GM18520 (cell line): ENCODE measurements around the gene CDC42SE1.
"Not testable (repeated sequence)": the region's sequence is repeated elsewhere in the genome, so short reads cannot be mapped to it uniquely, and the experiment has no call there.

Experiments
- ATAC-seq: cut with Tn5 transposase; IDR thresholded peaks from one replicate; pipeline ENCODE4 v1.9.1; 2021; ENCODE audit not compliant: unreplicated experiment

Gene CDC42SE1, protein sequence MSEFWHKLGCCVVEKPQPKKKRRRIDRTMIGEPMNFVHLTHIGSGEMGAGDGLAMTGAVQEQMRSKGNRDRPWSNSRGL

DNA sequence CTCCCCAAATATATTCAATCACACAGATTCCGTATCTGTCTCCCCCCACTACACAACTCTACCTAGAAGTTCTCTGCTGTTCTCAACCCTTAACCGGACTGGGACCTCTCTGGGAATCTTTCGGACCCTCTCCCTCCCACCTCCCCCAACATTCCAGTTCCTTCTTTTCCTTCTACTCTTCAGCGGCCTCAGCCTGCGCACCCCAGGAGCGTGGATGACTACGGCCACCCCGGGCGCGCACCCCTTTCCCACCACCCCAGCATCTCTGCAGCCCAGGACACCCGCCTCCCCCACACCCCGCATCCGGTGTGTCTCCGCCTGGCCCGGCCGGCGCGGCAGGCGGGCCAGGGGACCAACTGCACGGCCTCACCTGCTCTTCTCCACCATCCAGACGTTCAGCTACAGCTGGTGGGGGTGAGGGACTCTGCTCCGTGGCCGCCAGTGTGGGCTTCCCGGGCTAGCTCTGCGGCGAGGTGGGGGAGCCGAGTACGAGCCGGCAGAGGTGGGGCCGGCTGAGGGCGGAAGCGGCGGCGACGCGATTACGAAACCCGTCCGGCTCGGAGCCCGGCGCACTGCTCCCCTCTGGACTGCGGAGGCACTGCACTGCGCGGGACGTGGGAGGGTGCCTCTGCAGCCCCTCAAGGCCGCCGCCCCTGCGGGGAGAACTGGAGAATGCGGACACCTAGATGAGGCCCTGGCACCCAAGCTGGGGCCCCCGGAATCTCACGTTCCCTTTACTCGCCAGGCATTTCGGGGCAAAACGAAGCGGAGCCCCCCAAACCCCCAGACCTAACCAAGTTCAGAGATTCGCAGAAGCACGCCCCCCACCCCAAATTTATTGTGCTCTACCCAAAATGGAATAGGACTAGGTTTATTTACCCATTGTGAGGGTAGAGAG is at the start of gene CDC42SE1:
Gene CDC42SE1 (minus strand): TSS at position 514 of the 898 bp plus-strand sequence. CDS start 3,892 bp downstream, outside the sequence.
- peak; percentile 68 for ATAC-seq

DNA sequence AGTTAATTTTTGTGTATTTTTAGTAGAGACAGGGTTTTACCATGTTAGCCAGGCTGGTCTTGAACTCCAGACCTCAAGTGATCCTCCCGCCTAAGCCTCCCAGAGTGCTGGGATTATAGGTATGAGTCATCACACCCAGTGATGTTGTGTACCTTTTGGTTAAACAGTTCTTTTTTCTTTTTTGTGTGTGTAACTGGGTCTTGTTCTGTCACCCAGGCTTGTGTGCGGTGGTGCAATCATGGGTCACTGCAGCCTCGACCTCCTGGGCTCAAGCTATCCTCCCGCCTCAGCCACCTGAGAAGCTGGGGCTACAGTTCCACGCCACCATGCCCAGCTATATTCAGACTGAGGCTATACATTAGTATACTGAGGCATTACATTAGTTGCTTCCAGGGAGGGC is 48.9 kb upstream of the CDC42SE1 start:
- ATAC-seq = no peak

DNA sequence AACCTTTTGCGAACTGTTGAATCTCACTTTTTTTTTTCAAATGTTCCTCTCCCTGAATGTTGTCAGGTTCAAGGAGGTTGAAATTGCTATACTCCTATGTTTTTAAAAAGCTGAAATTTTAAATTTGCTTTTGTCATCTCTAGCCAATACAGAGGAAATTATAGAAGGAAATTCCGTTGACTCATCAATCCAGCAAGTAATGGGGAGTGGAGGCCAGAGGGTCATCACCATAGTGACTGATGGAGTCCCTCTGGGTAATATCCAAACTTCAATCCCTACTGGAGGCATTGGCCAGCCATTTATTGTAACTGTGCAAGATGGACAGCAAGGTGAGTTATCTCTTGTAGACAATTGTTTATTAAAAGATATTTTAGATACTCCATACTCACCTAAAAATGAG is 47.5 kb upstream of the CDC42SE1 start:
- ATAC-seq = no peak

DNA sequence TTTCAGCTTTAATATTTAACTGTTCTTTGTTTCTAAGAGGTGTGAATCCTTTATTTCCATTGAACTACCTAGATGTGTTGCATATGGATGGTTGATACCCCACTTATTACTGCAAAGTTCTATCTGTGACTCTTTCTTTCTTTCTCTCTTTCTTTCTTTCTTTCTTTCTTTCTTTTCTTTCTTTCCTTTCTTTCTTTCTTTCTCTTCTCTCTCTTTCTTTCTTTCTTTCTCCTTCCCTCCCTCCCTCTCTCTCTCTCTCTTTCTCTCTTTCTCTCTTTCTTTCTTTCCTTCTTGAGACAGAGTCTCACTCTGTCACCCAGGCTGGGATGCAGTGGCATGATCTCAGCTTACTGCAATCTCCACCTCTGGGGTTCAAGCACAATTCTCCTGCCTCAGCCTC is 45.2 kb upstream of the CDC42SE1 start:
- no peak for ATAC-seq

DNA sequence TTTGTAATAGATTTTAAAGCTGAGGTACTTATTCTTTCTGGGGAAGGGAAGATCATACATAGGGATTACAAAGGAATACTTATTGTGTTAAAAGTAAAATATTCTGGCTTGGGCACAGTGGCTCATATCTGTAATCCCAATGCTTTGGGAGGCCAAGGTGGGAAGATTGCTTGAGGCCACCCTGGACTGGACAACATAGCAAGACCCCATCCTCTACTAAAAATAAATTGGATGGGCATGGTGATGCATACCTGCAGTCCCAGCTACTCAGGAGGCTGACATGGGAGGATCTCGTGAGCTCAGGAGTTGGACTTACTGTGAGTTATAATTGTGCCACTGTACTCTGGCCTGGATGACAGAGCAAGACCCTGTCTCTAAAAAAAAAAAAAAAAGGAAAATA is 38.7 kb upstream of the CDC42SE1 start:
- no peak for ATAC-seq

DNA sequence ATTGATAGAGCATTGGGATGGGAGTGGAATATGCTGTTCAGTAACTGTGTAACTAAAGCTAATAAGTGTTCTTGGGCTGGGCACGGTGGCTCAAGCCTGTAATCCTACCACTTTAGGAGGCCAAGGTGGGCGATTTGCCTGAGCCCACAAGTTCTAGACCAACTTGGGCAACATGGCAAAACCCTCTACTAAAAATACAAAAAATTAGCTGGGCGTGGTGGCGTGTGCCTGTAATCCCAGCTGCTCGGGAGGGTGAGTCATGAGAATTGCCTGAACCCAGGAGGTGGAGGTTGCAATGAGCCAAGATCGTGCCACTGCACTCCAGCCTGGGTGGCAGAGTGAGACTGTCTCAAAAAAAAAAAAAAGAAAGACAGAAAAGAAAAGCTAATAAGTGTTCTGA is 38.0 kb upstream of the CDC42SE1 start:
- ATAC-seq = not testable (repeated sequence)

DNA sequence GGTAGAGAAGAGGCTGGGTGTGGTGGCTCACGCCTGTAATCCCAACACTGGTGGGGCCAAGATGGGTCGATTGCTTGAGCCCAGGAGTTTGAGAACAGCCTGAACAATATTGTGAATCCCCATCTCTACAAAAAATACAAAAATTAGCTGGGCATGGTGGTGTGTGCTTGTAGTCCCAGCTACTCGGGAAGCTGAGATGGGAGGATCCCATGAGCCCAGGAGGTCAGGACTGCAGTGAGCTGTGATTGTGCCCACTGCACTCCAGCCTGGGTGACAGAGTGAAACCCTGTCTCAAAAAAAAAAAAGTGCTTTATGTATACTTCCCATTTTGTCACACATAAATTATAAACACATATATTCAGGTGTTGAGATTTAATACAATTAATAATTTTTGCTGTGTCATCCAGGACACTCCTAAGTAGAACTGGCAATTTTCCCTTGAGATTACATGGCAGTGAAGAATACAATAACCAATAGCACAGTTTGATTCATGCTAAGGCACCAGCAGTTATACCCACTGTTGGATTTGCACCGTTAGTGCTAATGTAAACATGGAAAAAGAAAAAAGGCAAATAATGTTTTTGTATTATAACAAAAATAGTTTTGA is 26.6 kb upstream of the CDC42SE1 start:
- ATAC-seq = no peak

DNA sequence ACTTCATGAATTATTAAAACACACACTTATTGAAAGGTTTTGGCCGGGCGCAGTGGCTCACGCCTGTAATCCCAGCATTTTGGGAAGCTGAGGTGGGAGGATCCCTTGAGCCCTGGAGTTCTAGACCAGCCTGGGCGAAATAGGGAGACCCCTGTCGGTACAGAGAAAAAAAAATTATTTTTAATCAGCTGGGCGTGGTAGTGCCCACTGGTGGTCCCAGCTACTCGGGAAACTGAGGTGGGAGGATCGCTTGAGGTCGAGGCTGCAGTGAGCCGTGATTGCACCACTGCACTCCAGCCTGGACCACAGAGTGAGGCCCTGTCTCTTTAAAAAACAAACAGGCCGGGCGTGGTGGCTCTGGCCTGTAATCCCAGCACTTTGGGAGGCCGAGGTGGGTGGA is 12.8 kb upstream of the CDC42SE1 start:
- ATAC-seq = no peak

DNA sequence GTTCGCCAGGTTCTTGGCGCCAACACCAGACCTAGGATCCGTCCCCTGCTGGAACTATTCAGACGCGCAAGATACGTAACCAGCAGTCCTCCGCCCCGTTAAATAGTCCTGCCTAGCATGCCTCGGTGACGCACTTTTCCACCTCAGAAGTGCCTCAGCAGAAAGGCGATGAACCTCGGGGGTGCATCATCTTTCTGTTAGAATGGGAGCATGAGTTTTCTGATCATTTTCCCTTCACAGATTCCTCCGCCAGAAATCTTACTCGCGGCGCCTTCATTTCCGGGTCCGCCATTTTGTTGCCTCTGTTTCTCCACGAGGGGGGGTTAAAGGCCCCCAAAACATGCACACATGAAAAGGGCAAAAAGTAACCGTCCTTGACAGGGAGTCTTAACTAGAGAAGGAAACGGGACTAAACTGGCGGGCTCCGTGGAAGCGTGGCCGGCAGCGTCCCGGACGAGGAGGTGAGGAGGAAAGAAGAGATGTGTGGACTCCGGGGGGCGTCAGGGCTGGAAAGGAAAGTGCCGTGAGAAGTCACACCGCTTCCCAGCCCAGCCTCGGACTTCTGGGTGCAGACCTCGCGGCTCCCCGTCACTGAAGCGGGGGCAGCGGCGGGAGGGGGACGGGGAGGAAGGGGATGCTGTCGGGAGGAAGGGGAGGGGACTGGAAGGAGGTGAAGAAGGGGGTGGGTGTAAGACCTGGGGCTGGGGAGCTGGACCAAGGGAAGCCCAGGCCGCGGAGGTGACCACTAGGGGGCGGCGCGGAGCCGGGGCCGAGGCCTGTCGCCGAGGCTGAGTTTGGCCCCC is 11.3 kb upstream of the CDC42SE1 start, which contains the start of gene GABPB2:
Gene GABPB2 (plus strand): TSS at position 288 of the 803 bp plus-strand sequence. CDS start 17,429 bp downstream, outside the sequence.
- peak; percentile 51 for ATAC-seq

DNA sequence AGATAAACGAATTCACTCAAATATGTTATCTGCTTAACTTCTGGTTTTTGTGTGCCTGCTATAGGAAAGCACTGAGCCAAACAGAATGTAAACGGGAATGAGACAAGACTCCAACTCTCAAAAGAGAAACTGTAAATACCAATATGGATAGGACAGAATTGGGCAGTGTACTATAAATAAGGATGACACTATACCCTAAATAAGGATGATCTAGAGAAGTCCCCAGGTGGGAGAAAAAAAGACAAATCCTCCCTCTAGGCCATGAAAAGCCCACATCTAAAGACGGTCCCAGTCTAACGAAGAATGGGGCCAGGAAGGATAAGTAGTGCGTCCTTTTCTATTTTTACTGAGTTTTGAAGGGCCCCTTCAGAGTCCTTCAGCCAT is 9.7 kb upstream of the CDC42SE1 start:
- no peak for ATAC-seq

DNA sequence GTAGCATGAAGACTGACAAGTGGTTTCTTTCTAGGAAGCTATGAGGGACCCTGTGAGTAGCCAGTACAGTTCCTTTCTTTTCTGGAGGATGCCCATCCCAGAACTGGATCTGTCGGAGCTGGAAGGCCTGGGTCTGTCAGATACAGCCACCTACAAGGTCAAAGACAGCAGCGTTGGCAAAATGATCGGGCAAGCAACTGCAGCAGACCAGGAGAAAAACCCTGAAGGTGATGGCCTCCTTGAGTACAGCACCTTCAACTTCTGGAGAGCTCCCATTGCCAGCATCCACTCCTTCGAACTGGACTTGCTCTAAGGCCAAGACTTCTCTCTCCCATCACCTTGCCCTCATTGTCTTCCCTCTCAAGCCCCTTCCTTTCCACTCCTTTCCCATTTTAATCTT is 7.8 kb upstream of the CDC42SE1 start:
- no peak for ATAC-seq

DNA sequence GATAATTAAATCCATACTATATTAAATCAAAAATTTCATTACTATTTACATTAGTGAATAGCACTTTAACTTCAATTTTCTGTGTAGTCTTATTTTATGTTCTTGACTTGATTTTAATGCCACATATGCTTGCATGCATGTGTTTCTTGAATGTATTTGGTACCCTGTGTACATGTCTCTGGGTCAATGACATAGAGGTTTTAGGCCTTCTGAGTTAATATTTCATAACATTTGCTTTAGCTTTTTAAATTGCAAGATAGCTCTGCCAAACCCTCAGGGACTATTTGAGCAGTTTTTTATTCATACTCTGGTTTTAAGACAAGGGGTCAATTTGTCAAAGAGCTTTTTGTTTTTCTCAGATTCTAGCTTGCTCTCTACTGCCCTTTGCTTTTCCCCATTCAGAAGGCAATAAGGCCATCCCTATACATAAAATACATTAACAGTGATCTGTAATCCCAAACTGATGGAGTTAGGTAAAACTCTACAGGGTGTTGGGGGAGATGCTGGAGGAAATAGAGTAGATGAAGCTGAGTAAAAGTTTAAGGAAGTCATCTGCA is 5.7 kb upstream of the CDC42SE1 start:
- no peak for ATAC-seq

DNA sequence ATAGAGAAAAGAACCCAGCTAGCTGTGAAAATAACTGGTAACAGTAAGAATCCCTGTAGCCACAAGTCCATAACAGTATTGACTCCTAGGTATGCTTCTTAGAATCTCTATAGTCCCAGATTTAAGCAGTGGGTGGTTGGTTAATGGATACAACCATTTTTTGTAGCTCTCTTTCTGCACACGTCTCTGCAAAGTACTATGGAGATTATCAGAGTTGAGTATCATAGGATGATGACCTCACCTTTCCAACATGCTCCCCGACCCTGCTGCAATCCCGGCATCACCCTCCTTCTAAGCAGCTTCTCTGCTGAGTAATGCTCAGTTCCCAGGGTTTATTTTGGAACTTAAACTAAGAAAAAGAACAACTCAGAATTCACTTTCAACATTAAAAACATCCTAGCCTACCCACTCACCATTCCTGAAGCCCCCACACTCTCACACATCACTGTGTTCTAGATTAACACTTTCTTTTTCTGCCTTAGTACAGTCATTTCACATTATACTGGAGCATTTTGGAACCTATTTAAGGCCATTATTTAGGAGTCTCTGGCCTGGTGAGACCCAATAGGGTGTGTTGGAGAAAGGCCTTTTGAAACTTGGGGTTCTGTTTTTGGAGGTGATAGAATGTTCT is 3.4 kb upstream of the CDC42SE1 start:
- ATAC-seq = no peak

DNA sequence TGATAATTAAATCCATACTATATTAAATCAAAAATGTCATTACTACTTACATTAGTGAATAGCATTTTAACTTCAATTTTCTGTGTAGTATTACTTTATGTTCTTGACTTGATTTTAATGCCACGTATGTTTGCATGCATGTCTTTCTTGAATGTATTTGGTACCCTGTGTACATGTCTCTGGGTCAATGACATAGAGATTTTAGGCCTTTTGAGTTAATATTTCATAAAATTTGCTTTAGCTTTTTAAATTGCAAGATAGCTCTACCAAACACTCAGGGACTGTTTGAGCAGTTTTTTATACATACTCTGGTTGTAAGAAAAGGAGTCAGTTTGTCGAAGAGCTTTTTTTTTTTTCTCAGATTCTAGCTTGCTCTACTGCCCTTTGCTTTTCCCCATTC is 2.3 kb upstream of the CDC42SE1 start:
- ATAC-seq = no peak

DNA sequence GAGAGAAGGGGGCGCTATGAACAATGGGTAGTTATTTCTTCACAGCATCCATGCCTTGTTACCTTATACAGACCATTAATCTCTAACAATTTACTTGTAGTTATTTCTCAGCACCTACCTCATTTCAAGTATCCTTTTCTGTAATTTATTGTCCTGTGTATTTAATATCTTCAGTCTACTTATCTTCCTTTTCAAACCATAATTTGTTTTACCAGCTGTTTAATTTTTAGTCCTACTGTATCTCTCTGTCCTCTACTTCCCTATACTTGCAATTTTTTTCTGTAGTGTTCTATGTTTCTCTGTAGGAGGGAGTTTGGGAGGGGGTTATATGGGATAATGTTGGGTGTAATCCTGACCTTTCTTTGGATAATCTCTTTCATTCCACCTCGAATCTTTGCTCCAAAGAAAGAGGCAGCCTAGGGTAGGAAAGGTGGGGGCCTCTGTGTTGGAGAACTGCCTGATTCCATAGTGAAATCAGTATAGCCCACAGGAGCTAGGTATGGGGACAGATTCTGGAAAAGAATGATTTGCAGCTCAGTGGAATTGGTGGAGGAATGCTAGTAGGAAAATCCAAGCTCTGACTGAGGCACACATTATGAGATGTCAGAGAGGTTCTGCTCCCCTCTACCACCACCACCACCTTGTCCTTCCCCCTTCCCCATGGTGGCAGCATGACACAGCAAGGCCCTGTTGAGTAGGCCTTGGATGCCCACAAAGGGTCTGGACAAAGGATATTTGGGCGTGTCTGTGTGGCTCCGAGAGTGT is 1.4 kb upstream of the CDC42SE1 start:
- no peak for ATAC-seq

DNA sequence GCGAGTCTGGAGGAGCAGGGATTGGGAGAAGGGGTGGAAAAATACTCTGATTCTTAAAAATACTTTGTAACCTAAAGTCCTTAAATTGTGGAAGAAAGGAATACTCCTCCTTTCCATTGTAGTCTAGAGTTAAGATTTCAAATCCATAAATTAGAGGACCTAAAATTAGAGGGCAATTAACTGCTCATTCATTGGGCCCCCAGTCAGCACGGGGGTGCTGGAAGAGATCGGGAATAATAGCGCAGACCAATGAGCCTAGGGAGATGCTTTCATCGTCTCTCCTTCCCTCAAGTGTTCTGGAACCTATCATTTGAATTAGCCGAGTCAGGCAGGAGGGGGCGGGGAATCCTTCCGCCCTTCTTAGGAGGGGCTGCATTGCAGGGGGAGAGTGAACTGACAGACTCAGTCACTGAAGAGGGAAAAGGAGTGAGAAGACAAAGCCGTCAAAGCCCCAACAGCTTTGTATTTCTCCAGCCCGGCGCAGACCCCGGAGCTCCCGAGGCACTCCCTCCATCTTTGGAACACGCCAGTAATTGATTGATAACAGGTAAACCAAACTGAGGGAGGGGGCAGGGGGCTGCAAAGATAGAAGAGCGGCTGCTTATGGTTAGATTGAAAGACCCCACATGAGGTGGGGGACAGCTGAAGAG is 710 bp upstream of the CDC42SE1 start, which contains the start of gene MLLT11:
Gene MLLT11 (plus strand): TSS at position 391 of the 650 bp plus-strand sequence. CDS start 6,828 bp downstream, outside the sequence.
- no peak for ATAC-seq

DNA sequence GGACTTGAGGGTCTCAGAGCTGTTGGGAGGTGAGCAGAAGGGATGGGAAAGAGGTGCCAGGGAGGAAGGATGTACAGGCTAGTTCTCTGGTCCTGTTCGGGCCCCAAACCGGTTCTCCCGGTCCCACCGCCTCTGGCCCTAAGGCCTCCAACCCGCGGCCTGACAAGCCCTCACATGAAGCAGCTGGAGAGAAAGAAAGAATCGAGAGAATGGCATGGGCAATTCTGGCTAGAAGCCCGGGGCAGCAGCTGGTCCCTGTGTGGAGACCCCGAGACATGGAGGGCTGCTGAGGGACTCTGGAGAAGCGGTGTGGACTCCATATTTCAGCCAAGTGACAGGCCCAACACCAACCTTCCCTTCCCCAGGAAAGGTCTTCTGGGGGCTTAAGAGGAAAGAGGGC is 730 bp downstream of the CDC42SE1 start:
- ATAC-seq = no peak

DNA sequence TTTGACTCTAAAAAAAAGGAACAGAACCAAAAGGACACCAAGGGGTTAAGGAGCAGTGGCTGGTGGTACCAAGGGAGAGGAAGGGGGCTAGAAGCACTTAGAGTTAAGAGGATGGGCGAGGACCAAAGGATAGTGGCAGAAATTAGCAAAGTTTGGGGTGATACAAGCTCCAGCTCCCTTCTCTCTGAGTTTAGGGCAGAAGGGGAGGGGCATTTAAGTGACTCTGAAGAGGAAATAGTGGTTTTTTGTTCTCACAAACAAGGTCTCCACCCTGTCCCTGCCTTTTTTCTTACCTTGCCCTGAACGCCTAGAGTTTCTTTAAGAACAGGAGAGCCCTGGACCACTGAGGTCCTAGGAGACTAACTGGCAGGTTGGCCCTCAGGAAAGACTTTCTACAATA is 3.3 kb downstream of the CDC42SE1 start:
- no peak for ATAC-seq

DNA sequence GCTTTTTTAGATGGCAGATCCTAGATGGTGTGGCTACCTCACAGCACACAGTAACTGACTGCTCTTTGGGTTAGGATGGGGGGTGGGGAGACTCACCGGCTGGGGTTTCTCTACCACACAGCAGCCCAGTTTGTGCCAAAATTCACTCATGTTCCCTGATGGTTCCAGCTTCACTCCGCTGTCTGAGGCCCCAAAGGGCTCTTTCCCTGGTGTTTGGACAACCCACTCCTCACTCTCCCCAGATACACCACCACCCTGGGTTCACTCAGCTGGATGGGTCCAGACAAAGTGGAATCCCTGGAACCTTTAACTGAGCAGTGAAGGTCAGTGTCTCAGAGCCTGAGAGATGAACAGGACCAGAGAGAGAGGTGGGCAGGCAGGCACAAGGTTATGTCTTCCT is 3.8 kb downstream of the CDC42SE1 start:
- no peak for ATAC-seq
